HG02678 (cell line): ENCODE results near the gene MGME1.
"Not testable (repeated sequence)": the region's sequence is repeated elsewhere in the genome, so short reads cannot be mapped to it uniquely, and the experiment has no call there.

ENCODE experiments used
- ATAC-seq: cut with Tn5 transposase; IDR thresholded peaks from one replicate; pipeline ENCODE4 v1.9.1; 2021; ENCODE audit warnings: mild to moderate bottlenecking, moderate library complexity; ENCODE audit not compliant: unreplicated experiment

The MGME1 gene

DNA sequence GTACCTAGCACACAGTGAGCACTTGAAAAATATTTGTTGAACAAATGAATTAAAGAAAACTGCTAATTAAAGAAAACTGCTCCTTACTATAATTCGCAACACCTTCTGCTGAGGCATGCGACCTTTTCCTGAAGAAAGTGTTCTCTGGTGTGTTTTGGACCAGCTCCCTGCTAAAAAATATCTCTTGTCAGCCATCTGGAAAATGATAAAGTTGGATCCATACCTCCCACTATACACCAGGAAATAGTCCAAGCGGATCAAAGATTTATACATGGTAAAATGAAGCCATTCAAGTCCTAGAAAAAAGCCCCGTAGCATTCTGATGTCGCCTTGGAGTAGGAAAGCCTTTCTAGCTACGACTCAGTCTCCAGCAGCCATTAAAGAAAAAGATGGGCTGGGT is 45.6 kb downstream of the MGME1 start:
- ATAC-seq: no peak

DNA sequence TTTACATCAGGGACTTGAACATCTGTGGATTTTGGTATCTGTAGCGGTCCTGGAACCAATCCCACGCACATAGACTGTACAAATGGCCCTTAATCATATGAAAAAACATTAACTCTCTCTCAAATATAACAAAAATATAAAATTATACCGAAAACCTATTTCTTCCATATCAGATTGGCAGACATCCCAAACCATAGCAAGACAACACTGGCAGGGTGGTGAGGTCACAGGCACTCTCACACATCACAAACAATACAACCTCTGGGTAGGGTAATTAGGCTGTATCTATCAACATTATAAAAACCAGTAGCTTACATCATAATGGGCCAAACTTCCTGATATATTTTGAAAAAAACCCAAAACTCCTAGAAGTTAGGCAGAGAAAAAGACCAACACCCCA is 48.0 kb downstream of the MGME1 start:
- no peak for ATAC-seq

DNA sequence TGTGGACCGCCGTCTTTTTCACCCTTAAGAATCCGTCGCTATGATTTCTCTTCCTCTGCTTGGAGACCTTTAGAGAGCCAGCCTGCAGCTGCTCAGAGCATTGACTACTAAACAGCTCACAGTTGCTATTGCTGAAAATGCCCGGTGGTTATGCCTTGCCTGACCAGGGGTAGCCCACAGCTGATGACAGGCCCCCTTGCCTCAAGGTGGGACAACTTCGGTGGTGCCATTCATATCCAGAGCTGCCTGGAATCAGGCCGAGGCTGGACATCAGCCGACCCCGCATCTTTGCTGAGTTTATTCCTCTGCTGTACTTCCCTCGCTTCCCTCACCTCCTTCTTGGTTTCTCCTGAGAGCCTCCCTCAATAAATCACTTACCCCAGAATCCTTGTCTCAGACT is 49.3 kb downstream of the MGME1 start:
- ATAC-seq: no peak

DNA sequence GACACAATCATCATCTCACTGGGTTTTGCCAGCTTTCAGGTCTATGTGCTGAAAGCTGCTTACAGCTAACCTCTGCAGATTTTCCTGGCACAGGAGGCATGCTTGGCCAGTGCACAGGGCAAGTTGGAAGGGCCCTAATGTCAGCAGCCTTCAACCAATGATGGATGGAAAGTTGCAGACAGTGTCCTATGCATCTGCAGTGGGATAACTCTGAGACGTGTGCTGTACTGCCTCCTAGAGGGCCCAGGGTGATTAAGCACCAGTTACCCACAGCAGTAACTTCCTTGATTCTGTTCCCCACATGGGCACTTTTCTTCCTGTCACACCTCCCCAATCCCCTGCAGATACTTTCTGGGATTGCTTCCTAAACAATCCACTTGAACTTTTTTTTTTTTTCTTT is 50.2 kb downstream of the MGME1 start:
- ATAC-seq: peak; percentile 62

DNA sequence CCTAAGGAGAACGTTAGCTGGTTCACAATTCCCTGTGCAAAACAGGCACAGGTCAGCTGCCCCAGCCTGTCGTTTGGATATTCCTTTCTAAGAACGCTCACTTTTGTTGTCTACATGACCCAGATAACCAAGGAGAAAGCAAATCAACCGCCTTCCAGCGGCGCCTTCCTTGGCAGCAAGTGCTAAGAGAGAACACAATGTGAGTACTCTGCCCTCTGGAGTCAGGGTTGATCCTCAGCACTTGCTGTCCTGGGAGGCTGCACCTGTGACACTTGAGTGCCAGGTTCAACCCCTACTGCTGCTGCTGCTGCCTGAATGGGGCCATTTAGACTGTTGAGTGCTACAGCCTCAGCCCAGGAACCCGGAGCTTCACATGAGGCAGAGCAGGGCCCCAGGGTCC is 52.1 kb downstream of the MGME1 start:
- ATAC-seq: no peak

DNA sequence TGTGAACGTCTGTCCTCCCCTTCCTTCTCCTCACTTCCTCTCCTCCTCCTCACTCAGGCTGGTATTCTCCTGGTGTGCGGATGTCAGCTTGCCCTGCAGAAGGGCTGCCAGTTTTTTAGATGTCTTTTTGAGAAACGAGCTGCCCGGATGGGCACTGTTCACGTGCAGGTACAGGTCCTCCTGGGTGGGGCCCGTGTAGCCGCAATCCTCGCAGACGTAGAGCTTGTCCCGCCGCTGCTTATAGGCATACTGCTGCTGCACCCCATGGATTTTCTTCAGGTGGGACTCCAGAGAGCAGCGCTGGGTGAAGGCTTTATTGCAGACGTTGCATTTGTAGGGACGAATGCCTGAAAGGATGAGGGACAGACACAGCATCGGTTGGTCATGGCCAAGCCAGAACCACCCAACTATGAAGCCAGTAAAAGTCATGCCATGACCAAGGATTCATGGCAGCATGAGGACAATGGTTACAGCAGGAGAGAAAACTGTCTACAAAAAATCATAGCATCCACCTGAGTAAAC is 55.8 kb downstream of the MGME1 start:
- ATAC-seq: no peak

DNA sequence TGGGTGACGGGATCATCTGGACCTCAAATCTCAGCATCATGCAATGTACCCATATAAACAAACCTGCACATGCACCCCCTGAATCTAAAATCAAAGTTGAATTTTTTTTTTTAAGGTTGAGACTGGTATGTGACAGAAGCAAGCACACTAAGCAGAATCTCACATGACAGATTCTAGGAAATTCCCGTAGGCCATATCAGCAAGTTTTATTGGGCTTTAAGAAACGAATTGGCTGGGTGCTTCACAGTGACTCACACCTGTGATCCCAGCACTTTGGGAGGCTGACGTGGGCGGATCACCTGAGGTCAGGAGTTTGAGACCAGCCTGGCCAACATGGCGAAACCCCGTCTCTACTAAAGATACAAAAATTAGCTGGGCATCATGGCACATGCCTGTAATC is 58.2 kb downstream of the MGME1 start:
- ATAC-seq: not testable (repeated sequence)

DNA sequence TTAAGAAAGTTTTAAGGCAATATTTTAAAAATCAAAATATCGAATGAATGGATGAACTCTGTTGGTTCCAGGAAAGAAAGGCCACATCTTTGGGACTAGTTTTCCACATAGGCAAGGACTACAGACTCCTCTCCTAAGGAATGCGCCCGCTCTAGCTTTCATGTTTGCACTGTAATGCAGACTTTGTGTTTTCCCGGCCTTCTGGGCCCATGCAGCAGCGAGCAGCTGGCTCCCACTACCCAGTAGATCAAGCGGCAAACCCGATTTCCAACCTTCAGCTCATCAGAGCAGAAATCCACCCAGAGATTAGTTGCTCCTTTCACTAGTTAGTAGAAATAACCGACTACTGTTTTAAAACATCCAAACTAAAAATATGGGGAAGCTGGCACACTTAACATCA is 61.2 kb downstream of the MGME1 start:
- no peak for ATAC-seq

DNA sequence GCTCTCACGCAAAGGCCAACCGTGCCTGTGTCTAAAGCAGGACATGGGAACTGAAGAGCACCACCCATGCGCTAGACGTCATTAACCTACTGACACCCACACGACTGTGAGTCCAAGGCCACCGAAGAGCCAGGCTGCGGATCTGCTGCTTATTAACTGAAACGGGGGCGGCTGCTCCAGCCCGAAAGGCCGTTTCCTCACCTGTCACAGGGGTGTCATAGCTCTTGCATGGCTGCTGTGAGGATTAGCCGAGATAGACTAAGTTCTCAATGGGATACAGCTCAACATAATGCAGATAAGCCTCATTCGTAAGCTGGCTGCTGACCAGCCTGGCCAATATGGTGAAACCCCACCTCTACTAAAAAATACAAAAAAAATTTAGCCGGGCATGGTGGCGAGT is 62.2 kb downstream of the MGME1 start:
- no peak for ATAC-seq

DNA sequence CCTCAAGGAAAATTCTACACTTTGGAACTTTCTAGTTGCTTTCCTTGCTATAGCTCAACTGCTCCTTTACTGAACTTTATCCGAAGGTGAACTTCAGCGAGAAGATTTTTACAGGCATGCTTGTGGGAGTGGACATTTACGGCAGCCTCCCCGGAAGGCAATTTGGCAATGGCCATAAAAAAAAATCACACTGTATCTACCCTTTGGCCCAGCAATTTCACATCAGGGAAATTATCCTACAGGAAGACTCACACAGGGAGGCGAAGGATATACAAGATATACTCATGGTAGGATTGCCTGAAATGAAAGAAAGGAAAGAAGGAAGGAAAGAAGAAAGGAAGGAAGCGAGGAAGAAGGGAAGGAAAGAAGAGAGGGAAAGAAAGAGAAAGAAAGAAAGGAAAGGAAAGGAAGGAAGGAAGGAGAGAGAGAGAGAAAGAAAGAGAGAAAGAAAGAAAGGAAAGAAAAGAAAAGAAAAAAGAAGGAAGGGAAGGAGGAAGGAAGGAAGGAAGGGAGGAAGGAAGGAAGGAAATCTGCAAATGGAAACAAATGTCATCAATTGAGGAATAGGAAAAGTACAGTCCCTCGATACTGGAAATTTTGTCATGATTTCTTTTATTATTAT is 63.2 kb downstream of the MGME1 start:
- no peak for ATAC-seq

DNA sequence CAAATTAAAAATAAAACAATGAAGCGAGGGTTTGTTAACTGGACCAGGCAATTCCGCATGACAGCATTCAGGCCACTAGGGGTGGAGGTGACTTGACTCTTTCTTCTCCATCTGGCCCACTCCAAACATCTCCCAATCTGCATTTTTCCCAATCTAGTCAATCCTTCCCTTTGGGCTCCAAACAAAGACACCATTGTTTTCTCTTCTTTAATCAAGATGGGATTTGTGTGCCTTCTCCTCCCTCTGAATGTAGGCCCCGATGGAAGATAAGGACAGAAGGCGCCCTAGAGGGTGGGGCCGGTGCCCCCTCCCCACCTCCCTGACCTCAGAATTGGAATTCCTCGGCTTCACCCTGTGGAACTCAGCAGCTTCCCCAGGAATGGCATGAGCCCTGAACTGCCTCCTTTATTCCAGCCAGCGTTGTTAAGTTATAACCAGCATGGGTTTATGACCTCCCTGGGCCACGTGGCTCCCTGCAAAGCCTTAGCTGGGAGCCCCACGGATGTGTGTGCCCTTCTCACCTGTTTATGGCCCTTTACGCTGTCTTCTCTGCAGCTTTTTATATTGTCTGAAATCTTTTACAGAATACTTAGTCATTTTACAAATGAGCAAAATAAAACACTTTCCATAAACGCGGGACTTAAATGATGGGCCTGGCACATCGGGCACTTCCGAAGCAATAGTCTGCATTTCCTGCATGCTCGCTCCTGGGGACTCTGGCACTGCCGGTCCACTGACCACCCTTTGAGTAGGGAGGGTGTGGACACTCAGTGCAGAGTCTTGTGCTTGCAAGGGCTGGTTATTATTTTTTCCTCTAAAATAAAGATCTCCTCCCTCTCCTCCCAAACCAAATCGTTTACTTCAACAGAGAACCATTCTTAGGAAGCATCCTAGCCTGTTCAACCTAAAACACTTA is 64.4 kb downstream of the MGME1 start:
- no peak for ATAC-seq

DNA sequence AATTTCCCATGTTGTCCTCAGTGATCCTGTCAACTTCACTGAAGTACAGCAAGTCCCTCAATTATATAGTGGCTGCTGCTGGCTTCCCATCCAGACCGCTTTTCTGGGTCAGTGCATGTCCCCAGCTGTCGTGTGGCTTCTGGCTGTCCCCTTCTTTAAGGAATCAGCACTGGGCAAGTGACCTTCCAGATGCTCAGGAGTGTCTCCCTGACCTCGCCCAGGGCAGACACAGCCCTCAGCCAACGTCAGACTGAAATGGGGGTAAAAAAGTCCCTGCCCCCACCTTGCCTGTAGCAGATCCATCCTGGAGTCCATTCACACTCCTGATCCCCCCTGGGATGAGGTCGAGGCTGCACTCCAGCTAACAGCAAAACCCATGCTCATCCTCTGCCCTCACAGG is 65.2 kb downstream of the MGME1 start:
- no peak for ATAC-seq

DNA sequence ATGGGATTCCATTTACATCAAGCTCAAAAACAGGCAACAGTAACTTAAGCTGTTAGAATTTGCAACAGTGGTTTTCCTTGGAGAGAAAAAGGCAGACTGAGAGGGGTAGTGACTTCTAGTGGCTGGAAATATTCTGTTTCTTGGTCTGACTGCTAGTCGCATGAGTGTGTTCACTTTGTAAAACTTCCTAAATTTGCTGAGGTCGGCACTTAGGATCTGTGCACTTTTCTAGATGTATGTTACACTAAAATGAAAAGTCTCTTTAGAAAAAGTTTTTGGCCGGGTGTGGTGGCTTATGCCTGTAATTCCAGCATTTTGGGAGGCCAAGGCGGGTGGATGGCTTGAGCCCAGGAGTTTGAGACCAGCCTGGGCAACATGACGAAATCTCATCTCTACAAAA is 70.2 kb downstream of the MGME1 start:
- no peak for ATAC-seq
